Airway epithelial cell (primary cell): ENCODE measurements around the gene RACK1. TPM values are rescaled to one million over a fixed set of nuclear protein-coding genes. Genes with fewer than 3 reads are reported as not detected.

Source experiments
- total RNA-seq: library from RNA; depleted of rRNA; stranded (reverse); fragments of >200 nt; gene quantifications from 2 replicates; pipeline ENCODE4 v1.2.3, GENCODE V29; 2015

The RACK1 gene
- 2,458 and 2,962 TPM in 2 replicates for total RNA-seq

DNA sequence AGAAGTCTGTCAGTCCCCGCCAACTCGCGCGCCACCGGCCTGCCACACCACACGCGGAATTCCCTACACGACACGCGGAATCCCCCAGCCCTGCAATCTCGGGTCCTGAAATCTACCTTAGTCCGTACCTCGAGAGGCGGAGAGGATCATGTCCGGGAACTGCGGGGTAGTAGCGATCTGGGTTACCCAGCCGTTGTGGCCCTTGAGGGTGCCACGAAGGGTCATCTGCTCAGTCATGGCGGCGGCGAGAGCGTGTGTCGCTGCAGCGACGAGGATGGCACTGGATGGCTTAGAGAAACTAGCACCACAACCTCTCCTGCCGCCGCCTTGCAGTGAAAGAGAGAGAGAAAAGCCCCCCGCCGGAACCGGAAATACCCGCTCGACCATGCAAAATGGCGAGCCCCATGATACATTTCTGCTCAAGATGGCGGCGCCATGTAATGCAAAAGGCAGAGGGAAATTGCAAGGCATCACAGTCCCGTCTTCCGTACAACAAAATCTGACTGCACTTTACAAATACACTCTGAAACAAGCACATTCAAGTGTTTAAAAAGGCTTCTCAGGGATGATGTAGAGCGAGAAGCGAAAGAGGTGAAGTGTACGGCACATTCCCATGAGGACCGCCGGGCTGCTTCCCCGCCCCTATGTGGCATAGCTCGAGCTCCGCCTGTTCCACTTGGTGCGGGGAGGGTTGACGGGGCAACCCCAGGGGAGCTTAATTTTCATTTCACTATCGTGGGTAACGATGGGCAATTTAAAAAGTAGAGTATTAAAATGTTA lies at the start of gene RACK1:
Gene RACK1, minus strand, starts transcription at position 343 of the 780 bp plus-strand sequence. Its CDS starts 106 bp downstream, at position 237.

DNA sequence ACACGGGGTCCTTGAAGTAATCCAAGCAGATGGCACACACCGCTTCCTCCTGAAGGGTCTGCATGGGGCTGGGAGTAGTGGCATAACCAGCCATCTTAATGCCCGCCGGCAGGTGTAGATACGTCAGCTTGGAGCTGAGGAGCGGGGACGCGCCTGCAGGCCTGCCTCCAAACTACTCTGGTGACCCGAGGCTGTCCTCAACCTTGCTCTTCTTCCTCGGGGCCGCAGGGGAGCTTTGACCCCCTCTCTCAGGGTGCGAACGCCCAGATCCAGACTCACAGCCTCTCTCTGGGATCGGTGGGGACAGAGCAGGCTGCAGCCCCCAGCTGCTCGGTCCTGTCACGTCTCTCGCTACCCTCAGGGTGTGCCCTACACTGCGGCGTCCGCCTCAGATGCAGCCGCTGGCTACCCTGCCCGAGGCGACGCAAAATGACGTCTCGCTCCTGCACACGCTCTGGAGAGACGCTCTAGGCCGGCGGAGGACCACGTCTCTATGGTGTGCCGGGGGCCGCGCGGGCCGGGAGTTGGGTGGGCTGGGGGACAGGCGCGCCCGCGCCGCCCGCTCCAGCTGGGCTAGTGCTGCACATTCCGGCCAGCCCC lies 17.1 kb upstream of the RACK1 start, which contains the start of gene TRIM52:
Gene TRIM52, minus strand, starts transcription at position 424 of the 600 bp plus-strand sequence. Its CDS starts 330 bp downstream, at position 94.

DNA sequence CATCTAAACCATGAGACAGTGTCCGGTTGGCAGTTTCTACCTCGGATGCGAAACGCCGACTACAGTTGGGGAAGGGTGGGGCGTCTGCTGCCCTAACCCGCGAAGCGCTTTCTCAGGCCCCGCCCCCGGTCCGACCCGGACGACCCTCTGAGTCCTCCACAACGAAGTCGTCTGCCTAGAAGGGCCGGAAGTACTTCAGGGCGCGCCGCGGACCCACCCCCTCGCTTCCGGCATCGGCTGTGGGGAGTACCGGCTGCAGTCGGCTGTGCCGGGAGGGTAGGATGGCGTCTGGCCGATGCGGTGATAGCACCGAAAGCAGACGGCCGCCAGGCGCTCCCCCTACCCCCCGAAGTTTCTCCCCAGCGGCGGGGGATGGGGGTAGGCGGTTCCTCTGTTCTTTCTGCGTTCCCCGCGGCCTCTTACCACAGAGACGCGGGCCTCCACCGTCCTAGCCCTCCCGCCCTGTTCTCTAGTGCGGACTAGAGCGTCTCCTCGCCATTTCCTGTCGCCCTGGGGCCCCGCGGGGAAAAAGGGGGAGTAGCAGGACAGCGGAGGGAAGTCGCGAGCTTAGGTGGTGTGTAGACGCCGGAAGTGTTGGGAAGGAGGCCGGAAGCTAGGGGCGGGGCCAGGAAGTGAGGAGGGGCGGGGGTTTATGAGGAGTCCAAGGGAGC lies 20.5 kb downstream of the RACK1 start, which contains the start of gene TRIM41:
Gene TRIM41, plus strand, starts transcription at position 224 of the 671 bp plus-strand sequence. CDS start 719 bp downstream, outside the sequence.

DNA sequence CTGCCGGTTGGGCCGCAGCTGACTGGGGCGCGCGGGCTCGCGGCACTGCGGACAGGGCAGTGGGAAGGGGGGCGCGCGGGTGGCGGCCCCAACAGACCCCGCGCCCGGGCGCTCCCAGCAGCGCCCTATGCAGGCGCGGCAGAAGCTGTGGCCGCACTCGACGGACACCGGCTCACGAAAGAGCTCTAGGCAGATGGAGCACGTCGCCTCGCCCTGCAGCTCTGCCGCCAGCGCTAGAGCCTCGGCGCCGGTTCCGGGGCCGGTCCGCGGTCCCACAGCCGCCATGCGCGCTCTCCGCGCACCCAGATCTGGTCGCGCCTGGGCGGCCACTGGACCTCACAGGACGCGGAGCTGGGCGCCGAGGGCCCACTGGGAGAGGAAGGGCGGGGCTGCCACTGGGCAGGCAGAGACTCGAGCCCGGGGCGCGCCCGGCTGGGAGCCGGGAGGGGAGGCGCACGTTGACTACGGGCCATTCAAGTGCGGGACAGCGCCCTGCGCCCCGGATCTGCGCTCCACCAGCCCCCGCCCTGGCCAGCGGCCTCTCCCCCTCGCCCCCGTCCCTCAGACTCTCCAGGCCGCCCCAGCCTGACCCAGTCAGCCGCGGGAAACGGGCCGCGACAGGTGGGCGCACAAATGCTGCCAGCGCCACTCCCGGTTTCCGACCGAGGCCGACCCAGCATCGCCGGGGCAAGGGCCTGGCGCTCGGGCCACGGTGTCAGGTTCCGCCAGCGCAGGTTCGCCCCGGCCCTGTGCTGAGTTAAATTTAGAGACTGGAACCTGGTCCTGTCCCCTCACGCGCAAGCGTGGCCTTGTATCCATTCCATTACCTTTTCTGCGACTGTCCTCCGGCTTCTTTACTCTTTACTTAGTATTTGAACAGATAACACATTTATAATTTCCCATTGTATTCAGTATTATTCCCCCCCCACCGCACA lies 38.6 kb downstream of the RACK1 start, which contains the start of gene TRIM7:
Gene TRIM7, minus strand, starts transcription at position 371 of the 935 bp plus-strand sequence. Its CDS starts 86 bp downstream, at position 285.

Other genes with a start within 250 kb of the RACK1 start
- gene BTNL9, start 203.6 kb downstream of the RACK1 start, total RNA-seq = not detected in 2 replicates
- not detected in 2 replicates for gene OR2V1, start 112.7 kb downstream of the RACK1 start, total RNA-seq
- not detected in 2 replicates for gene OR2V2, start 96.3 kb downstream of the RACK1 start, total RNA-seq
- gene TRIM7, start 38.7 kb downstream of the RACK1 start, total RNA-seq = 66.5 and 84.9 TPM in 2 replicates
- 11.6 and 14.2 TPM in 2 replicates for gene TRIM41, start 20.6 kb downstream of the RACK1 start, total RNA-seq
- gene TRIM52, start 17.2 kb upstream of the RACK1 start, total RNA-seq = 1.5 and 3.7 TPM in 2 replicates
- not detected in 2 replicates for gene OR4F3, start 123.4 kb upstream of the RACK1 start, total RNA-seq